HuH-7.5 (cell line): ENCODE measurements around the gene TNRC18.
"Not testable (repeated sequence)": the region's sequence is repeated elsewhere in the genome, so short reads cannot be mapped to it uniquely, and the experiment has no call there.

ENCODE experiments used
- DNase-seq: peaks from one replicate; pipeline ENCODE4 v3.0.0; 2011; ENCODE audit warnings: low spot score

TNRC18 gene

GRCh38 chr7:5267829-5268228 lies 155.8 kb downstream of the TNRC18 start:
- not testable (repeated sequence) for DNase-seq

- DNase-seq: no peak
Observed at GRCh38 chr7:5266191-5267028, 157.2 kb downstream of the TNRC18 start.

GRCh38 chr7:5265320-5266190 lies 158.1 kb downstream of the TNRC18 start:
- DNase-seq: no peak

- DNase-seq: not testable (repeated sequence)
Observed at GRCh38 chr7:5263066-5263465, 160.6 kb downstream of the TNRC18 start.

- DNase-seq: not testable (repeated sequence)
Observed at GRCh38 chr7:5260530-5261068, 163.0 kb downstream of the TNRC18 start.
